K562 (cell line): ENCODE results near the gene ZNF234. TPM values are rescaled to one million over a fixed set of nuclear protein-coding genes. Genes with fewer than 3 reads are reported as not detected.

ENCODE experiments used
- BACH1 ChIP-seq: fragments of 200-800 bp; sonication (Bioruptor generic); IDR thresholded peaks from 2 replicates; pipeline ENCODE4 v1.6.1; 2016; ENCODE audit warnings: missing genetic modification characterization, missing compliant biosample characterization
- COPS2 ChIP-seq: fragments of 450-650 bp; conservative IDR thresholded peaks from 2 replicates; pipeline ENCODE4 v1.6.1; 2016; ENCODE audit warnings: mild to moderate bottlenecking, moderate library complexity
- ETV1 ChIP-seq: fragments of 450-650 bp; conservative IDR thresholded peaks from 2 replicates; pipeline ENCODE4 v1.6.1; 2016; ENCODE audit warnings: missing genetic modification characterization, control low read depth, low read depth, missing compliant biosample characterization
- GABPB1 ChIP-seq: sonication (generic); formaldehyde crosslinking; IDR thresholded peaks from 2 replicates; pipeline ENCODE4 v1.8.0; 2022; ENCODE audit warnings: mild to moderate bottlenecking, missing genetic modification reagents
- GATAD2A ChIP-seq: fragments of 450-650 bp; IDR thresholded peaks from 2 replicates; pipeline ENCODE4 v1.6.1; 2017
- MEIS2 ChIP-seq: fragments of 450-650 bp; IDR thresholded peaks from 2 replicates; pipeline ENCODE4 v1.6.1; 2014; ENCODE audit warnings: mild to moderate bottlenecking; ENCODE audit not compliant: partially characterized antibody
- RCOR1 ChIP-seq, 2 experiments: IDR thresholded peaks; 2 replicates each; pipeline ENCODE4 v1.6.1; 2012; ENCODE audit warnings: low read depth in 2 of 2, low read length in 2 of 2, borderline replicate concordance in 1 of 2, improper control_type of control experiment in 1 of 2
- ZNF143 ChIP-seq: sonication (generic); formaldehyde crosslinking; IDR thresholded peaks from 2 replicates; pipeline ENCODE4 v1.9.0; 2022; ENCODE audit warnings: mild to moderate bottlenecking, missing genetic modification reagents
- polyA plus RNA-seq, 8 experiments: library from polyadenylated mRNA; depleted of rRNA in 4 of 8; stranded (reverse) in 5 of 8; unstranded in 3 of 8; fragments of >200 nt; fragmentation: Nextera tagmentation in 2 of 8; fragmentation: Illumina TruSeq in 1 of 8; extraction: Ambion mirVana in 2 of 8; extraction: Trizol in 1 of 8; gene quantifications; 2 replicates each; pipeline versions ENCODE4 v1.2.1 to v1.2.3, GENCODE V29; 2011 to 2014; ENCODE audit warnings: inconsistent platforms in 1 of 8, missing spikeins in 1 of 8
- total RNA-seq, 7 experiments: library from RNA; depleted of rRNA in 6 of 7; stranded (reverse); fragments of >200 nt in 6 of 7; fragmentation: Illumina TruSeq in 2 of 7; extraction: Trizol in 2 of 7; gene quantifications; 2 replicates each; pipeline versions ENCODE4 v1.2.1 to v1.2.3, GENCODE V29; 2011 to 2021; ENCODE audit warnings: low replicate concordance in 1 of 7
- TF ChIP-seq, protein P1 (sequence below): IDR thresholded peaks from 2 replicates; pipeline ENCODE4 v1.6.1; 2011; ENCODE audit not compliant: insufficient read length; ENCODE audit errors: extremely low read depth
- TF ChIP-seq, protein P2 (sequence below): fragments of 450-650 bp; IDR thresholded peaks from 2 replicates; pipeline ENCODE4 v1.6.1; 2016; ENCODE audit warnings: missing biosample characterization, missing genetic modification characterization
- TF ChIP-seq, protein P3 (sequence below): fragments of 250-450 bp; sonication (Bioruptor Pico); IDR thresholded peaks from 2 replicates; pipeline ENCODE4 v1.4.0; 2020; ENCODE audit warnings: mild to moderate bottlenecking
- TF ChIP-seq, protein P4 (sequence below), 3 experiments: fragments of 200-800 bp in 1 of 3; fragments of 250-450 bp in 1 of 3; fragments of 450-650 bp in 1 of 3; sonication (Bioruptor Pico) in 1 of 3; sonication (Bioruptor generic) in 1 of 3; formaldehyde crosslinking in 1 of 3; IDR thresholded peaks; 2 replicates each; pipeline versions ENCODE4 v1.6.1 to v1.8.0; 2016 to 2022; ENCODE audit warnings: mild to moderate bottlenecking in 2 of 3, missing genetic modification characterization in 2 of 3, missing compliant biosample characterization in 1 of 3, moderate library complexity in 1 of 3
- TF ChIP-seq, protein P5 (sequence below): fragments of 250-450 bp; sonication (Bioruptor Pico); IDR thresholded peaks from 2 replicates; pipeline ENCODE4 v1.8.0; 2021; ENCODE audit warnings: moderate library complexity, mild to moderate bottlenecking, inconsistent platforms
- TF ChIP-seq, protein P6 (sequence below): sonication (generic); formaldehyde crosslinking; IDR thresholded peaks from 2 replicates; pipeline ENCODE4 v1.8.0; 2023; ENCODE audit warnings: missing genetic modification reagents, mild to moderate bottlenecking, borderline replicate concordance

The ZNF234 gene
- total and polyA plus RNA-seq, 9 of the 15 experiments (the other 6 are each of a cell fraction or from before 2014, with no cell fraction given), result 0.82 to 2.9 (median 1.5) TPM

DNA sequence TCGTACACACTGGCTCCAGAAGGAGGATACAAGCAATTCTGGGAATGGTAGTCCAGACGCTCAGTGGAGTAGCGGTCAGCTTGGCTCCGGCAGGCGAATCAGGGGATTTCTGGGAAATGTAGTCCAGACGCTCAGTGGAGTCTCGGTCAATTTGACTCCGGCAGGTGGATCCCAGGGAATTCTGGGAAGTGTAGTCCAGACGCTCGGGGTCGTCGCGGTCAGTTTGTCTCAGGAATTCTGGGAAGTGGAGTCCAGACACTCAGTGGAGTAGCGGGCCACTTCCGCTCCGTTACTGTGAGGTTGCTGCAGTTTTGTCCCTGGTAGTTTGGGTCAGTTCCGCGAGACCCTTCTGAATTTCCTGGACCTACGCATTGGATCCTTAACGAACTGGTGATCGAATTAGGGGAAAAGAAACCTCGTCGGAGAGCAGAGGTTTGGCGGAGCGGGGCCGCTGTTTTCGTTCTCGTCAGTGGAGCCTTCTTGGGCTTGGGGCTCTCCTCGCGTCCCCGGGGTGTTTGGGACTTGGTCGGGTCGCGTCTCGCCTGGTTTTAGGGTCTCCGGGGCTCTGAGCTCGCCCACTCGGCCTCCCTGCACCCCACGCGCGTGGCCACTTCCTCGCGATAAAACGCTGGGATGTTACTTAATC, 28.1 kb upstream of the ZNF234 start, which contains the start of gene ZNF225 (continued):
- TF ChIP-seq, protein P1, sequence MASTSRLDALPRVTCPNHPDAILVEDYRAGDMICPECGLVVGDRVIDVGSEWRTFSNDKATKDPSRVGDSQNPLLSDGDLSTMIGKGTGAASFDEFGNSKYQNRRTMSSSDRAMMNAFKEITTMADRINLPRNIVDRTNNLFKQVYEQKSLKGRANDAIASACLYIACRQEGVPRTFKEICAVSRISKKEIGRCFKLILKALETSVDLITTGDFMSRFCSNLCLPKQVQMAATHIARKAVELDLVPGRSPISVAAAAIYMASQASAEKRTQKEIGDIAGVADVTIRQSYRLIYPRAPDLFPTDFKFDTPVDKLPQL, result no peak
- TF ChIP-seq, protein P2, sequence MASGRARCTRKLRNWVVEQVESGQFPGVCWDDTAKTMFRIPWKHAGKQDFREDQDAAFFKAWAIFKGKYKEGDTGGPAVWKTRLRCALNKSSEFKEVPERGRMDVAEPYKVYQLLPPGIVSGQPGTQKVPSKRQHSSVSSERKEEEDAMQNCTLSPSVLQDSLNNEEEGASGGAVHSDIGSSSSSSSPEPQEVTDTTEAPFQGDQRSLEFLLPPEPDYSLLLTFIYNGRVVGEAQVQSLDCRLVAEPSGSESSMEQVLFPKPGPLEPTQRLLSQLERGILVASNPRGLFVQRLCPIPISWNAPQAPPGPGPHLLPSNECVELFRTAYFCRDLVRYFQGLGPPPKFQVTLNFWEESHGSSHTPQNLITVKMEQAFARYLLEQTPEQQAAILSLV (tag), result no peak
- TF ChIP-seq, protein P3, sequence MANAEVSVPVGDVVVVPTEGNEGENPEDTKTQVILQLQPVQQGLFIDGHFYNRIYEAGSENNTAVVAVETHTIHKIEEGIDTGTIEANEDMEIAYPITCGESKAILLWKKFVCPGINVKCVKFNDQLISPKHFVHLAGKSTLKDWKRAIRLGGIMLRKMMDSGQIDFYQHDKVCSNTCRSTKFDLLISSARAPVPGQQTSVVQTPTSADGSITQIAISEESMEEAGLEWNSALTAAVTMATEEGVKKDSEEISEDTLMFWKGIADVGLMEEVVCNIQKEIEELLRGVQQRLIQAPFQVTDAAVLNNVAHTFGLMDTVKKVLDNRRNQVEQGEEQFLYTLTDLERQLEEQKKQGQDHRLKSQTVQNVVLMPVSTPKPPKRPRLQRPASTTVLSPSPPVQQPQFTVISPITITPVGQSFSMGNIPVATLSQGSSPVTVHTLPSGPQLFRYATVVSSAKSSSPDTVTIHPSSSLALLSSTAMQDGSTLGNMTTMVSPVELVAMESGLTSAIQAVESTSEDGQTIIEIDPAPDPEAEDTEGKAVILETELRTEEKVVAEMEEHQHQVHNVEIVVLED (CRISPR knock-in tag), result peak; percentile 70
- peak; percentile 53; the same call in 1 of the 2 replicates for TF ChIP-seq BACH1 (tag)
- TF ChIP-seq GABPB1 (CRISPR knock-in tag), result peak; percentile 92
- TF ChIP-seq COPS2, result no peak
- TF ChIP-seq GATAD2A, result no peak
- TF ChIP-seq RCOR1 (IDR thresholded peaks at IDR 0.05; ENCODE audit: borderline replicate concordance in 1 of 2, low read depth in 2 of 2, low read length in 2 of 2), result no peak
- peak; percentile 94 for TF ChIP-seq ZNF143 (CRISPR knock-in tag)
- TF ChIP-seq, protein P4, sequence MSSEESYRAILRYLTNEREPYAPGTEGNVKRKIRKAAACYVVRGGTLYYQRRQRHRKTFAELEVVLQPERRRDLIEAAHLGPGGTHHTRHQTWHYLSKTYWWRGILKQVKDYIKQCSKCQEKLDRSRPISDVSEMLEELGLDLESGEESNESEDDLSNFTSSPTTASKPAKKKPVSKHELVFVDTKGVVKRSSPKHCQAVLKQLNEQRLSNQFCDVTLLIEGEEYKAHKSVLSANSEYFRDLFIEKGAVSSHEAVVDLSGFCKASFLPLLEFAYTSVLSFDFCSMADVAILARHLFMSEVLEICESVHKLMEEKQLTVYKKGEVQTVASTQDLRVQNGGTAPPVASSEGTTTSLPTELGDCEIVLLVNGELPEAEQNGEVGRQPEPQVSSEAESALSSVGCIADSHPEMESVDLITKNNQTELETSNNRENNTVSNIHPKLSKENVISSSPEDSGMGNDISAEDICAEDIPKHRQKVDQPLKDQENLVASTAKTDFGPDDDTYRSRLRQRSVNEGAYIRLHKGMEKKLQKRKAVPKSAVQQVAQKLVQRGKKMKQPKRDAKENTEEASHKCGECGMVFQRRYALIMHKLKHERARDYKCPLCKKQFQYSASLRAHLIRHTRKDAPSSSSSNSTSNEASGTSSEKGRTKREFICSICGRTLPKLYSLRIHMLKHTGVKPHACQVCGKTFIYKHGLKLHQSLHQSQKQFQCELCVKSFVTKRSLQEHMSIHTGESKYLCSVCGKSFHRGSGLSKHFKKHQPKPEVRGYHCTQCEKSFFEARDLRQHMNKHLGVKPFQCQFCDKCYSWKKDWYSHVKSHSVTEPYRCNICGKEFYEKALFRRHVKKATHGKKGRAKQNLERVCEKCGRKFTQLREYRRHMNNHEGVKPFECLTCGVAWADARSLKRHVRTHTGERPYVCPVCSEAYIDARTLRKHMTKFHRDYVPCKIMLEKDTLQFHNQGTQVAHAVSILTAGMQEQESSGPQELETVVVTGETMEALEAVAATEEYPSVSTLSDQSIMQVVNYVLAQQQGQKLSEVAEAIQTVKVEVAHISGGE (CRISPR knock-in tag; IDR thresholded peaks at IDR 0.05), result peak in 2 of 3 experiments; percentile 38 to 96; a peak in 3 of 6 replicates
- TF ChIP-seq, protein P5, sequence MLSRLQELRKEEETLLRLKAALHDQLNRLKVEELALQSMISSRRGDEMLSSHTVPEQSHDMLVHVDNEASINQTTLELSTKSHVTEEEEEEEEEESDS (CRISPR knock-in tag), result no peak
- TF ChIP-seq, protein P6, sequence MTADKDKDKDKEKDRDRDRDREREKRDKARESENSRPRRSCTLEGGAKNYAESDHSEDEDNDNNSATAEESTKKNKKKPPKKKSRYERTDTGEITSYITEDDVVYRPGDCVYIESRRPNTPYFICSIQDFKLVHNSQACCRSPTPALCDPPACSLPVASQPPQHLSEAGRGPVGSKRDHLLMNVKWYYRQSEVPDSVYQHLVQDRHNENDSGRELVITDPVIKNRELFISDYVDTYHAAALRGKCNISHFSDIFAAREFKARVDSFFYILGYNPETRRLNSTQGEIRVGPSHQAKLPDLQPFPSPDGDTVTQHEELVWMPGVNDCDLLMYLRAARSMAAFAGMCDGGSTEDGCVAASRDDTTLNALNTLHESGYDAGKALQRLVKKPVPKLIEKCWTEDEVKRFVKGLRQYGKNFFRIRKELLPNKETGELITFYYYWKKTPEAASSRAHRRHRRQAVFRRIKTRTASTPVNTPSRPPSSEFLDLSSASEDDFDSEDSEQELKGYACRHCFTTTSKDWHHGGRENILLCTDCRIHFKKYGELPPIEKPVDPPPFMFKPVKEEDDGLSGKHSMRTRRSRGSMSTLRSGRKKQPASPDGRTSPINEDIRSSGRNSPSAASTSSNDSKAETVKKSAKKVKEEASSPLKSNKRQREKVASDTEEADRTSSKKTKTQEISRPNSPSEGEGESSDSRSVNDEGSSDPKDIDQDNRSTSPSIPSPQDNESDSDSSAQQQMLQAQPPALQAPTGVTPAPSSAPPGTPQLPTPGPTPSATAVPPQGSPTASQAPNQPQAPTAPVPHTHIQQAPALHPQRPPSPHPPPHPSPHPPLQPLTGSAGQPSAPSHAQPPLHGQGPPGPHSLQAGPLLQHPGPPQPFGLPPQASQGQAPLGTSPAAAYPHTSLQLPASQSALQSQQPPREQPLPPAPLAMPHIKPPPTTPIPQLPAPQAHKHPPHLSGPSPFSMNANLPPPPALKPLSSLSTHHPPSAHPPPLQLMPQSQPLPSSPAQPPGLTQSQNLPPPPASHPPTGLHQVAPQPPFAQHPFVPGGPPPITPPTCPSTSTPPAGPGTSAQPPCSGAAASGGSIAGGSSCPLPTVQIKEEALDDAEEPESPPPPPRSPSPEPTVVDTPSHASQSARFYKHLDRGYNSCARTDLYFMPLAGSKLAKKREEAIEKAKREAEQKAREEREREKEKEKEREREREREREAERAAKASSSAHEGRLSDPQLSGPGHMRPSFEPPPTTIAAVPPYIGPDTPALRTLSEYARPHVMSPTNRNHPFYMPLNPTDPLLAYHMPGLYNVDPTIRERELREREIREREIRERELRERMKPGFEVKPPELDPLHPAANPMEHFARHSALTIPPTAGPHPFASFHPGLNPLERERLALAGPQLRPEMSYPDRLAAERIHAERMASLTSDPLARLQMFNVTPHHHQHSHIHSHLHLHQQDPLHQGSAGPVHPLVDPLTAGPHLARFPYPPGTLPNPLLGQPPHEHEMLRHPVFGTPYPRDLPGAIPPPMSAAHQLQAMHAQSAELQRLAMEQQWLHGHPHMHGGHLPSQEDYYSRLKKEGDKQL (CRISPR knock-in tag), result no peak
- peak; percentile 85 for TF ChIP-seq ETV1 (tag)
- TF ChIP-seq MEIS2, result no peak
